Caco-2 (cell line): Measurements from ENCODE around the gene PHF23. TPM values are rescaled to one million over a fixed set of nuclear protein-coding genes. Genes with fewer than 3 reads are reported as not detected.

ENCODE experiments used
- BruUV-seq: library from RNA; stranded (reverse); fragments of 400-500 nt; replicated peaks from 2 replicates; lab custom pipeline; 2021; lab: Mats Ljungman, UMichigan
- CTCF ChIA-PET: fragments of 300-600 bp; sonication (Branson Sonifier 250); formaldehyde crosslinking; loops from one replicate; lab custom pipeline; 2022; ENCODE audit warnings: antibody characterized with exemption; lab: Charles Lee
- POLR2A ChIA-PET: fragments of 300-600 bp; sonication (Branson Sonifier 250); formaldehyde crosslinking; loops from one replicate; lab custom pipeline; 2022; ENCODE audit warnings: antibody characterized with exemption; lab: Charles Lee
- DNase-seq, 2 experiments: peaks; one replicate each; pipeline versions ENCODE4 v3.0.0 to v3.0.0-alpha.2; 2020 to 2022
- H3K27me3 ChIP-seq: replicated peaks from 2 replicates; pipeline ENCODE4 v1.6.0; 2011; ENCODE audit warnings: low read length; ENCODE audit not compliant: control insufficient read depth, insufficient read depth
- H3K36me3 ChIP-seq: 2 replicates; pipeline ENCODE4 v1.5.1; 2011; ENCODE audit warnings: low read length; ENCODE audit not compliant: control insufficient read depth, insufficient read depth
- H3K4me1 ChIP-seq: fragments of 250-450 bp; sonication (Bioruptor Pico); 2 replicates; pipeline ENCODE4 v1.5.1; 2020; ENCODE audit warnings: mild to moderate bottlenecking
- H3K4me3 ChIP-seq: 2 replicates; pipeline ENCODE4 v1.5.1; 2011; ENCODE audit warnings: low read depth, mild to moderate bottlenecking, control low read depth, low read length
- H3K9me3 ChIP-seq: fragments of 250-450 bp; sonication (Bioruptor Pico); 2 replicates; pipeline ENCODE4 v1.5.1; 2020; ENCODE audit warnings: mild to moderate bottlenecking, moderate library complexity
- H3K27ac Mint-ChIP-seq: one replicate; pipeline ENCODE4 v1.8.0; 2022; ENCODE audit warnings: mixed read lengths; ENCODE audit not compliant: unreplicated experiment
- H3K27me3 Mint-ChIP-seq: one replicate; pipeline ENCODE4 v1.8.0; 2022; ENCODE audit warnings: mixed read lengths; ENCODE audit not compliant: insufficient read depth, unreplicated experiment
- H3K36me3 Mint-ChIP-seq: one replicate; pipeline ENCODE4 v1.8.0; 2022; ENCODE audit warnings: mild to moderate bottlenecking, mixed read lengths; ENCODE audit not compliant: insufficient read depth, unreplicated experiment
- H3K4me1 Mint-ChIP-seq: one replicate; pipeline ENCODE4 v1.8.0; 2022; ENCODE audit warnings: low read depth, mixed read lengths; ENCODE audit not compliant: unreplicated experiment
- H3K4me3 Mint-ChIP-seq: one replicate; pipeline ENCODE4 v1.8.0; 2022; ENCODE audit warnings: mild to moderate bottlenecking, moderate library complexity, mixed read lengths; ENCODE audit not compliant: unreplicated experiment
- H3K9me3 Mint-ChIP-seq: one replicate; pipeline ENCODE4 v1.8.0; 2022; ENCODE audit warnings: mixed read lengths; ENCODE audit not compliant: unreplicated experiment
- intact Hi-C: fragments of 100-400 bp; cut with micrococcal nuclease; formaldehyde crosslinking; loops from one replicate; pipeline ENCODE4 v1.10.0; 2022; ENCODE audit not compliant: unreplicated experiment
- total RNA-seq: library from RNA; stranded (reverse); gene quantifications from 2 replicates; pipeline ENCODE4 v1.2.3, GENCODE V29; 2022
- TF ChIP-seq, protein P1 (sequence below), 2 experiments: fragments of 200-600 bp in 1 of 2; IDR thresholded peaks; 1 replicate in 1 of 2; 2 replicates in 1 of 2; pipeline versions ENCODE4 v1.5.1 to v1.8.0; 2011 to 2022; ENCODE audit warnings: antibody characterized with exemption in 1 of 2, control low read depth in 1 of 2, inconsistent platforms in 1 of 2, low read depth in 1 of 2, low read length in 1 of 2, mild to moderate bottlenecking in 1 of 2, moderate library complexity in 1 of 2; ENCODE audit not compliant: insufficient read depth in 1 of 2, severe bottlenecking in 1 of 2, unreplicated experiment in 1 of 2

The PHF23 gene
- total RNA-seq, 1 experiment from 2014 or later: 20.5 TPM

GRCh38 chr17:7215136-7215638 is 24.1 kb downstream of the PHF23 start:
- no peaks in the 10 kb centered on the region for H3K27me3 Mint-ChIP-seq
- intact Hi-C loops: no loop called here
- ChIA-PET POLR2A (interaction anchor here (1.0 kb wide), 1 partner anchor 169 kb away, joined by 3 read pairs; no protein-coding TSS in a partner anchor), CTCF (interaction anchor here (0.7 to 2.9 kb wide), 2 partner anchors 170 to 179 kb away, joined by 3 to 13 read pairs; partner anchors contain the start of gene PLSCR3)
- BruUV-seq: no TSS peak
- Histone ChIP-seq H3K36me3 (no peaks in the 10 kb centered on the region), H3K9me3 (no peaks in the 10 kb centered on the region), H3K4me1 (peaks cover 4% of the 10 kb centered on the region; the same call in 1 of the 2 replicates), H3K27me3 (no peaks in the 10 kb centered on the region), H3K4me3 (no peak overlapping the region)
- H3K27ac Mint-ChIP-seq: peak overlapping the region; percentile 98
- H3K4me3 Mint-ChIP-seq: peak overlapping the region; percentile 80
- H3K36me3 Mint-ChIP-seq: peaks cover 30% of the 10 kb centered on the region
- TF ChIP-seq, protein P1, sequence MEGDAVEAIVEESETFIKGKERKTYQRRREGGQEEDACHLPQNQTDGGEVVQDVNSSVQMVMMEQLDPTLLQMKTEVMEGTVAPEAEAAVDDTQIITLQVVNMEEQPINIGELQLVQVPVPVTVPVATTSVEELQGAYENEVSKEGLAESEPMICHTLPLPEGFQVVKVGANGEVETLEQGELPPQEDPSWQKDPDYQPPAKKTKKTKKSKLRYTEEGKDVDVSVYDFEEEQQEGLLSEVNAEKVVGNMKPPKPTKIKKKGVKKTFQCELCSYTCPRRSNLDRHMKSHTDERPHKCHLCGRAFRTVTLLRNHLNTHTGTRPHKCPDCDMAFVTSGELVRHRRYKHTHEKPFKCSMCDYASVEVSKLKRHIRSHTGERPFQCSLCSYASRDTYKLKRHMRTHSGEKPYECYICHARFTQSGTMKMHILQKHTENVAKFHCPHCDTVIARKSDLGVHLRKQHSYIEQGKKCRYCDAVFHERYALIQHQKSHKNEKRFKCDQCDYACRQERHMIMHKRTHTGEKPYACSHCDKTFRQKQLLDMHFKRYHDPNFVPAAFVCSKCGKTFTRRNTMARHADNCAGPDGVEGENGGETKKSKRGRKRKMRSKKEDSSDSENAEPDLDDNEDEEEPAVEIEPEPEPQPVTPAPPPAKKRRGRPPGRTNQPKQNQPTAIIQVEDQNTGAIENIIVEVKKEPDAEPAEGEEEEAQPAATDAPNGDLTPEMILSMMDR (IDR thresholded peaks at IDR 0.05; ENCODE audit: insufficient read depth in 1 of 2, low read depth in 1 of 2, low read length in 1 of 2, severe bottlenecking in 1 of 2, unreplicated experiment in 1 of 2): no peak
- H3K4me1 Mint-ChIP-seq: peaks cover 5% of the 10 kb centered on the region
- no peaks in the 10 kb centered on the region for H3K9me3 Mint-ChIP-seq
- no peak for DNase-seq

DNA sequence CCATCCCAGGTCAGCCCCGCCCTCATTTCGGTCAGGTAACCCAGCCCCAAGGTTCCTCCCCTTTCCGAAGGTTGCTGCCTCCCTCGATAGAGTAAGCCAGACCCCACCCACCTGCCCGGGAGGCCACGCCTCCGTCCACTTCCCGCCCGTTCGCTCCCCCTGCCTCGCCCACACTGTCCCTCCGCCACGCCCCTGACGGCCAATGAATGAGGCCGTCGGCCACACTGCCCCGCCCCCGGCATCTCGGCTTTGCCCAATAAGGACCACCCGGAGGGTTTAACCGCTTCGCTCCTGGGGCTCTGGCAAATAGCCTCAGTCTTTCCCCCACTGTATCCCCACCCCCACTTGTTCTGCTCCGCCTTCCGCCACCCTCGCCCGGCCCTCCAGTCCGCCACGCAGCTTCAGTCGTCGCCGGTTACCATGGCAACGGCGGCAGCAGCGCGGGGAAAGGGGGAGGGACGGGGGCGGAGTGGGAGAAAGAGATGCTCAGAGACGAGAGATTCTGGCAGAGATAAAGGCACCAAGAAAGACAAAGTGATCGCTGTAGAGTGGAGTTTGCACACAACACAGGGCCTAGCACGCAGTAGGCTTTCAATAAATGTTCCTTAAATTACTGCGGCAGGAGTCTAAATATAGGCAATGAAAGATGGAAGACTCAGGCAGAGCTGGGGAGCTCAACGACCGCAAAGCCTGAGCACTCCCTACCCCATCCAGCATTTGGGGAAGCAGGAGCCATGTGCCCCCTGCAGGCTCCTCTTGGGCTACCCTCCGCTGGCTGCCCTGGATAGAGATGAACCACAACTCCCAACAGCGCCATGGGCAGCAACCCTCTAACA is 24.7 kb downstream of the PHF23 start:
- H3K9me3 ChIP-seq: no peaks in the 10 kb centered on the region
- Mint-ChIP-seq H3K4me1 (peaks cover 3% of the 10 kb centered on the region), H3K27me3 (no peaks in the 10 kb centered on the region), H3K4me3 (peak overlapping the region; percentile 80), H3K27ac (peak overlapping the region; percentile 98), H3K9me3 (no peaks in the 10 kb centered on the region), H3K36me3 (peaks cover 24% of the 10 kb centered on the region)
- intact Hi-C loops: no loop called here
- H3K4me3 ChIP-seq: peak overlapping the region; percentile 36
- no TSS peak for BruUV-seq
- TF ChIP-seq, protein P1 (IDR thresholded peaks at IDR 0.05; ENCODE audit: insufficient read depth in 1 of 2, low read depth in 1 of 2, low read length in 1 of 2, severe bottlenecking in 1 of 2, unreplicated experiment in 1 of 2): peak; percentile 19 to 40
- peak; percentile 96 to 97 for DNase-seq
- POLR2A ChIA-PET: interaction anchor here (0.6 to 1.0 kb wide), 3 partner anchors 47 to 1745 kb away, joined by 3 to 7 read pairs (median 4); no protein-coding TSS in a partner anchor
- no peaks in the 10 kb centered on the region for H3K36me3 ChIP-seq
- H3K27me3 ChIP-seq: no peaks in the 10 kb centered on the region
- peaks cover 4% of the 10 kb centered on the region; the same call in 1 of the 2 replicates for H3K4me1 ChIP-seq
- CTCF ChIA-PET: interaction anchor here (0.5 to 2.9 kb wide), 7 partner anchors 24 to 180 kb away, joined by 3 to 13 read pairs (median 3); partner anchors contain the start of genes PLSCR3 and SLC16A13

- CTCF ChIA-PET: interaction anchor here (0.8 to 2.9 kb wide), 5 partner anchors 23 to 178 kb away, joined by 3 to 13 read pairs (median 4); partner anchors contain the start of gene SLC16A13
- intact Hi-C loops: no loop called here
- Histone ChIP-seq H3K4me1 (peaks cover 4% of the 10 kb centered on the region; the same call in 1 of the 2 replicates), H3K36me3 (no peaks in the 10 kb centered on the region), H3K9me3 (no peaks in the 10 kb centered on the region), H3K4me3 (peak overlapping the region; percentile 22), H3K27me3 (no peaks in the 10 kb centered on the region)
- Mint-ChIP-seq H3K9me3 (no peaks in the 10 kb centered on the region), H3K27me3 (no peaks in the 10 kb centered on the region), H3K4me3 (peak overlapping the region; percentile 80), H3K36me3 (peaks cover 20% of the 10 kb centered on the region), H3K4me1 (no peaks in the 10 kb centered on the region), H3K27ac (peak overlapping the region; percentile 98)
- POLR2A ChIA-PET: interaction anchor here (0.6 to 0.8 kb wide), 2 partner anchors 48 to 1745 kb away, joined by 4 to 7 read pairs; no protein-coding TSS in a partner anchor
- peak; percentile 76 to 83 for DNase-seq
- TF ChIP-seq, protein P1 (IDR thresholded peaks at IDR 0.05; ENCODE audit: insufficient read depth in 1 of 2, low read depth in 1 of 2, low read length in 1 of 2, severe bottlenecking in 1 of 2, unreplicated experiment in 1 of 2): peak in 1 of 2 experiments; percentile 42
- no TSS peak for BruUV-seq
Measured at GRCh38 chr17:7213895-7214299, 25.4 kb downstream of the PHF23 start.
